Neural progenitor cell (in vitro differentiated cells): ENCODE results near the gene FASTKD3. TPM values are rescaled to one million over a fixed set of nuclear protein-coding genes. Genes with fewer than 3 reads are reported as not detected.
A peak's percentile ranks its signal among the peaks of the same experiment; 100 is the strongest.

ENCODE experiments used
- DNase-seq: peaks from one replicate; pipeline ENCODE4 v3.0.0-alpha.2; 2016; ENCODE audit warnings: low spot score
- H2AFZ ChIP-seq: fragments of 200-600 bp; sonication (generic); replicated peaks from 2 replicates; pipeline ENCODE4 v1.6.1; 2016; ENCODE audit warnings: antibody characterized with exemption
- H3F3A ChIP-seq: fragments of 200-600 bp; sonication (generic); 2 replicates; pipeline ENCODE4 v1.6.1; 2016; ENCODE audit warnings: antibody characterized with exemption, low read depth
- H3K27ac ChIP-seq: fragments of 200-600 bp; sonication (generic); 2 replicates; pipeline ENCODE4 v1.5.1; 2016; ENCODE audit warnings: mild to moderate bottlenecking
- H3K27me3 ChIP-seq: fragments of 200-600 bp; sonication (generic); 2 replicates; pipeline ENCODE4 v1.6.1; 2016; ENCODE audit warnings: mild to moderate bottlenecking, moderate library complexity
- H3K36me3 ChIP-seq: fragments of 200-600 bp; sonication (generic); 2 replicates; pipeline ENCODE4 v1.5.1; 2016
- H3K4me1 ChIP-seq: fragments of 200-600 bp; sonication (generic); 2 replicates; pipeline ENCODE4 v1.6.1; 2016; ENCODE audit warnings: mixed run types
- H3K4me2 ChIP-seq: fragments of 200-600 bp; sonication (generic); 2 replicates; pipeline ENCODE4 v1.6.1; 2016
- H3K4me3 ChIP-seq: fragments of 200-600 bp; sonication (generic); 2 replicates; pipeline ENCODE4 v1.5.1; 2016
- H3K79me2 ChIP-seq: fragments of 200-600 bp; sonication (generic); 2 replicates; pipeline ENCODE4 v1.6.1; 2016; ENCODE audit warnings: low read depth
- H3K9ac ChIP-seq: fragments of 200-600 bp; sonication (generic); 2 replicates; pipeline ENCODE4 v1.6.1; 2016
- H3K9me3 ChIP-seq: fragments of 200-600 bp; sonication (generic); 2 replicates; pipeline ENCODE4 v1.5.1; 2016; ENCODE audit warnings: low read depth
- H4K20me1 ChIP-seq: fragments of 200-600 bp; sonication (generic); 2 replicates; pipeline ENCODE4 v1.6.1; 2016; ENCODE audit warnings: low read depth
- H3K27ac Mint-ChIP-seq: 3 replicates; pipeline ENCODE4 v1.8.0; 2021; ENCODE audit warnings: mixed read lengths
- H3K27me3 Mint-ChIP-seq: 2 replicates; pipeline ENCODE4 v1.8.0; 2022; ENCODE audit warnings: low read depth, mild to moderate bottlenecking, inconsistent platforms, moderate library complexity, mixed read lengths; ENCODE audit not compliant: insufficient read depth
- H3K36me3 Mint-ChIP-seq: 3 replicates; pipeline ENCODE4 v1.8.0; 2021; ENCODE audit warnings: mixed read lengths
- H3K4me1 Mint-ChIP-seq: 3 replicates; pipeline ENCODE4 v1.8.0; 2021; ENCODE audit warnings: mixed read lengths
- H3K4me3 Mint-ChIP-seq: 3 replicates; pipeline ENCODE4 v1.8.0; 2021; ENCODE audit warnings: mild to moderate bottlenecking, moderate library complexity, mixed read lengths
- H3K9me3 Mint-ChIP-seq: 3 replicates; pipeline ENCODE4 v1.8.0; 2020; ENCODE audit warnings: mixed read lengths
- EZH2 ChIP-seq: fragments of 200-600 bp; sonication (generic); IDR thresholded peaks from 2 replicates; pipeline ENCODE4 v1.6.1; 2017; ENCODE audit warnings: antibody characterized with exemption, mild to moderate bottlenecking, moderate library complexity
- EZH2phosphoT487 ChIP-seq: fragments of 200-600 bp; sonication (generic); IDR thresholded peaks from 2 replicates; pipeline ENCODE4 v1.6.1; 2017; ENCODE audit warnings: antibody characterized with exemption
- total RNA-seq: library from RNA; depleted of rRNA; stranded (reverse); fragments of >200 nt; gene quantifications from 2 replicates; pipeline ENCODE4 v1.2.3, GENCODE V29; 2015; ENCODE audit warnings: low replicate concordance
- TF ChIP-seq, protein P1 (sequence below): fragments of 200-600 bp; sonication (generic); IDR thresholded peaks from 2 replicates; pipeline ENCODE4 v1.5.1; 2017; ENCODE audit warnings: antibody characterized with exemption, mild to moderate bottlenecking

The FASTKD3 gene
- total RNA-seq, 1 donor from 2014 or later = 32.2 TPM

DNA sequence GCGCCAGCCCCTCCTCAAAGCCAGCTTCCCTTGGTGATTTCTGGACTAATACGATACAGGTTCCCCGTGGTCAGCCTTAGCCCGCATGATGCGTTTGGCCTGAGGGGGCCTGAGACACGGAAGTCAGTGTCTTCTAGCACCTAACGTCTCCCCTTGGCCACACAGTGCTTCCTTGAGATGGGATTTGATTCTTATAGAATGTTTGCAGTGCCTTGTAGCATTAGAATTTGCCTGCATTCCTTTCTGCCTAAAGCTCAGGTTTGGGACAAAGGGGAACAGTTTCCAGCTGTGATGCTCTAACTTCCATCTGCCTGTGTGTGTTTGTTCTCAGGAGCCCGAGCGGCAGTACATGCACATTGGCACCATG is 52.3 kb downstream of the FASTKD3 start:
- H3K9me3 Mint-ChIP-seq = no peaks in the 10 kb centered on the region
- no peaks in the 10 kb centered on the region for H4K20me1 ChIP-seq
- H3K27me3 Mint-ChIP-seq = peaks cover 4% of the 10 kb centered on the region
- peak; percentile 79 for DNase-seq
- peaks cover 13% of the 10 kb centered on the region for H3K4me1 ChIP-seq
- H3K79me2 ChIP-seq = no peaks in the 10 kb centered on the region
- H3K27ac Mint-ChIP-seq = peak overlapping the region; percentile 84
- H3K27ac ChIP-seq = peak overlapping the region; percentile 30
- H3K4me3 Mint-ChIP-seq = no peak overlapping the region
- peak overlapping the region; percentile 17 for H3K4me3 ChIP-seq
- no peaks in the 10 kb centered on the region for H3K36me3 ChIP-seq
- no peak overlapping the region for H3K9ac ChIP-seq
- peak overlapping the region; percentile 95 for H2AFZ ChIP-seq
- peaks cover 36% of the 10 kb centered on the region for H3K4me1 Mint-ChIP-seq
- no peaks in the 10 kb centered on the region for H3K27me3 ChIP-seq
- peak overlapping the region; percentile 66 for H3K4me2 ChIP-seq
- no peaks in the 10 kb centered on the region for H3K36me3 Mint-ChIP-seq
- peaks cover 23% of the 10 kb centered on the region for H3F3A ChIP-seq
- TF ChIP-seq EZH2phosphoT487 = no peak
- TF ChIP-seq, protein P1, sequence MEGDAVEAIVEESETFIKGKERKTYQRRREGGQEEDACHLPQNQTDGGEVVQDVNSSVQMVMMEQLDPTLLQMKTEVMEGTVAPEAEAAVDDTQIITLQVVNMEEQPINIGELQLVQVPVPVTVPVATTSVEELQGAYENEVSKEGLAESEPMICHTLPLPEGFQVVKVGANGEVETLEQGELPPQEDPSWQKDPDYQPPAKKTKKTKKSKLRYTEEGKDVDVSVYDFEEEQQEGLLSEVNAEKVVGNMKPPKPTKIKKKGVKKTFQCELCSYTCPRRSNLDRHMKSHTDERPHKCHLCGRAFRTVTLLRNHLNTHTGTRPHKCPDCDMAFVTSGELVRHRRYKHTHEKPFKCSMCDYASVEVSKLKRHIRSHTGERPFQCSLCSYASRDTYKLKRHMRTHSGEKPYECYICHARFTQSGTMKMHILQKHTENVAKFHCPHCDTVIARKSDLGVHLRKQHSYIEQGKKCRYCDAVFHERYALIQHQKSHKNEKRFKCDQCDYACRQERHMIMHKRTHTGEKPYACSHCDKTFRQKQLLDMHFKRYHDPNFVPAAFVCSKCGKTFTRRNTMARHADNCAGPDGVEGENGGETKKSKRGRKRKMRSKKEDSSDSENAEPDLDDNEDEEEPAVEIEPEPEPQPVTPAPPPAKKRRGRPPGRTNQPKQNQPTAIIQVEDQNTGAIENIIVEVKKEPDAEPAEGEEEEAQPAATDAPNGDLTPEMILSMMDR = no peak
- no peak for TF ChIP-seq EZH2
- no peaks in the 10 kb centered on the region for H3K9me3 ChIP-seq

- Histone ChIP-seq H3F3A (peaks cover 23% of the 10 kb centered on the region), H3K27me3 (no peaks in the 10 kb centered on the region), H3K27ac (no peak overlapping the region), H3K36me3 (no peaks in the 10 kb centered on the region), H3K4me2 (peak overlapping the region; percentile 66), H2AFZ (peak overlapping the region; percentile 95), H3K9ac (no peak overlapping the region), H3K79me2 (no peaks in the 10 kb centered on the region), H3K4me3 (peak overlapping the region; percentile 17), H3K9me3 (no peaks in the 10 kb centered on the region), H4K20me1 (no peaks in the 10 kb centered on the region), H3K4me1 (peaks cover 13% of the 10 kb centered on the region)
- no peaks in the 10 kb centered on the region for H3K9me3 Mint-ChIP-seq
- H3K36me3 Mint-ChIP-seq = no peaks in the 10 kb centered on the region
- TF ChIP-seq EZH2 (no peak), EZH2phosphoT487 (no peak)
- TF ChIP-seq, protein P1 = peak; percentile 96
- peak overlapping the region; percentile 72 for H3K27ac Mint-ChIP-seq
- H3K4me3 Mint-ChIP-seq = peak overlapping the region; percentile 15
- peaks cover 36% of the 10 kb centered on the region for H3K4me1 Mint-ChIP-seq
- peaks cover 4% of the 10 kb centered on the region for H3K27me3 Mint-ChIP-seq
- DNase-seq = peak; percentile 92
These were observed 52.8 kb downstream of the FASTKD3 start for GRCh38 chr5:7815892-7816534.

- no peak overlapping the region for H3K4me2 ChIP-seq
- H3K27ac Mint-ChIP-seq = no peak overlapping the region
- no peaks in the 10 kb centered on the region for H3K36me3 Mint-ChIP-seq
These were observed 54.0 kb downstream of the FASTKD3 start for GRCh38 chr5:7814816-7815215.

More at GRCh38 chr5:7814816-7815215, 54.0 kb downstream of the FASTKD3 start:
- H3K79me2 ChIP-seq = no peaks in the 10 kb centered on the region
- H3K9me3 ChIP-seq = no peaks in the 10 kb centered on the region
- no peak overlapping the region for H3K27ac ChIP-seq
- H3K4me3 ChIP-seq = no peak overlapping the region
- H3K9me3 Mint-ChIP-seq = no peaks in the 10 kb centered on the region
- H3K4me1 ChIP-seq = peaks cover 13% of the 10 kb centered on the region
- no peaks in the 10 kb centered on the region for H3K27me3 ChIP-seq
- TF ChIP-seq, protein P1 = no peak
- TF ChIP-seq EZH2 = no peak
- TF ChIP-seq EZH2phosphoT487 = no peak
- peaks cover 23% of the 10 kb centered on the region for H3F3A ChIP-seq
- H3K36me3 ChIP-seq = no peaks in the 10 kb centered on the region
- no peak for DNase-seq
- no peaks in the 10 kb centered on the region for H4K20me1 ChIP-seq
- H3K4me3 Mint-ChIP-seq = no peak overlapping the region
- no peak overlapping the region for H3K9ac ChIP-seq
- H3K4me1 Mint-ChIP-seq = peaks cover 36% of the 10 kb centered on the region
- H2AFZ ChIP-seq = no peak overlapping the region
- H3K27me3 Mint-ChIP-seq = peaks cover 6% of the 10 kb centered on the region
